Memory B cell (primary cell): ENCODE measurements around the gene MSLN.

ENCODE experiments used
- ATAC-seq: fragments of 150-1000 bp; cut with Tn5 transposase; 2 replicates; pipeline ENCODE4 v1.10.0; 2021; ENCODE audit warnings: low read depth, mild to moderate bottlenecking, moderate library complexity
- DNase-seq, 2 donors: peaks; one replicate each; pipeline ENCODE4 v3.0.0; 2022; ENCODE audit warnings: low spot score in 2 of 2
- H3K27ac Mint-ChIP-seq: one replicate; pipeline ENCODE4 v1.8.0; 2022; ENCODE audit warnings: mild to moderate bottlenecking, moderate library complexity, mixed read lengths
- H3K27me3 Mint-ChIP-seq: one replicate; pipeline ENCODE4 v1.8.0; 2022; ENCODE audit warnings: mixed read lengths
- H3K36me3 Mint-ChIP-seq: one replicate; pipeline ENCODE4 v1.8.0; 2022; ENCODE audit warnings: mild to moderate bottlenecking, mixed read lengths
- H3K4me1 Mint-ChIP-seq: one replicate; pipeline ENCODE4 v1.8.0; 2022; ENCODE audit warnings: mixed read lengths
- H3K4me3 Mint-ChIP-seq: one replicate; pipeline ENCODE4 v1.8.0; 2022; ENCODE audit warnings: mild to moderate bottlenecking, moderate library complexity, mixed read lengths
- H3K9me3 Mint-ChIP-seq: one replicate; pipeline ENCODE4 v1.8.0; 2022; ENCODE audit warnings: mixed read lengths

The MSLN gene

GRCh38 chr16:813204-813915 is 52.8 kb downstream of the MSLN start:
- peaks cover 2% of the 10 kb centered on the region for H3K9me3 Mint-ChIP-seq
- no peak overlapping the region for H3K4me3 Mint-ChIP-seq

GRCh38 chr16:813916-814412 is 53.4 kb downstream of the MSLN start:
- Mint-ChIP-seq H3K27me3 (peaks cover 17% of the 10 kb centered on the region), H3K27ac (no peak overlapping the region), H3K36me3 (peaks cover 5% of the 10 kb centered on the region), H3K9me3 (peaks cover 2% of the 10 kb centered on the region), H3K4me1 (peaks cover 2% of the 10 kb centered on the region), H3K4me3 (no peak overlapping the region)
- no peak for DNase-seq
- ATAC-seq: no peak

More at GRCh38 chr16:813204-813915, 52.8 kb downstream of the MSLN start:
- Mint-ChIP-seq H3K27me3 (peaks cover 17% of the 10 kb centered on the region), H3K27ac (no peak overlapping the region), H3K4me1 (peaks cover 5% of the 10 kb centered on the region), H3K36me3 (peaks cover 5% of the 10 kb centered on the region)
- ATAC-seq (peak; percentile 62), DNase-seq (no peak)

DNA sequence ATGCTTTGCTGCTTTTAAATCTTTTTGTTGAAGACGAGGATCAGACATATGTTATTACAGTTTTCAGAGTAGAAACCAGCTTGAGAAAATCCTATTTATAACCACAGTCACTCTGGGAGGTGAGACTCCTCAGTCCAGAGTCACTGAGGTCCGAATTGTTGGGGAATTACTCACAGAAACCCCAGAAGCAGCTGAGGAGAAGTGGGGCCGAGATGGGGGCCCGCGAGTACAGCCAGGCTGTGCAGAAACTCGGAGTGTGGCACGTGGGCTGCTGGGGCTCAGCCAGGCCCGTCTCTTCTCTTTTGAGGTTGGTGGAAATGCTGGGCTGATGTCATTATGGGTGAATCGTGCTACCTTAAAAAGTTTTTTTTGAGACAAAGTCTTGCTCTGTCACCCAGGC is 54.4 kb downstream of the MSLN start:
- Mint-ChIP-seq H3K4me3 (no peak overlapping the region), H3K27ac (no peak overlapping the region), H3K36me3 (peaks cover 5% of the 10 kb centered on the region), H3K4me1 (peaks cover 5% of the 10 kb centered on the region), H3K9me3 (peaks cover 2% of the 10 kb centered on the region), H3K27me3 (peaks cover 17% of the 10 kb centered on the region)
- DNase-seq (no peak), ATAC-seq (no peak)

DNA sequence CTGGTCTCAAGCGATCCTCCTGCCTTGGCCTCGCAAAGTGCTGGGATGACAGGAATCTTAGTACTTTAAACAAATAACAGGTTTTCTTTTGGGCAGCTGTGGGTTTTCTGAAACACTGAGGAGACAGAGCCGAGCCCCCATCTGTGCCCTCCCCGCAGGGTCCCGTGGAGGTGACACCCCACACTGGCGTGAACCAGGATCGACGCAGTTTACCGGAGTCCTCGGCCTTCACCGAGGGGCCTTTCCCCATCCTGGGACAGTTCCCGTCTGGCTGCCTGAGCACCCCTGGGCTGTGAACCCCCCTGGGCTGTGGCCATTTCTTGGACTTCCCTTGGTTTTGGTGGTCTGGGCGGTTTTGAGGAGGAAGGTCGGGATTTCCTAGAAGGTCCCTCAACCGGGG is 55.3 kb downstream of the MSLN start:
- ATAC-seq (no peak), DNase-seq (no peak)
- peaks cover 5% of the 10 kb centered on the region for H3K36me3 Mint-ChIP-seq
- H3K4me3 Mint-ChIP-seq: no peak overlapping the region
- no peak overlapping the region for H3K27ac Mint-ChIP-seq
- peaks cover 16% of the 10 kb centered on the region for H3K27me3 Mint-ChIP-seq
- H3K9me3 Mint-ChIP-seq: peaks cover 2% of the 10 kb centered on the region
- peaks cover 7% of the 10 kb centered on the region for H3K4me1 Mint-ChIP-seq

- H3K4me3 Mint-ChIP-seq: no peak overlapping the region
- no peaks in the 10 kb centered on the region for H3K9me3 Mint-ChIP-seq
- peaks cover 7% of the 10 kb centered on the region for H3K4me1 Mint-ChIP-seq
- no peak for ATAC-seq
- H3K27ac Mint-ChIP-seq: no peak overlapping the region
- no peak for DNase-seq
- peaks cover 14% of the 10 kb centered on the region for H3K27me3 Mint-ChIP-seq
- peaks cover under 1% of the 10 kb centered on the region for H3K36me3 Mint-ChIP-seq
Measured at GRCh38 chr16:817001-817906, 56.7 kb downstream of the MSLN start.

DNA sequence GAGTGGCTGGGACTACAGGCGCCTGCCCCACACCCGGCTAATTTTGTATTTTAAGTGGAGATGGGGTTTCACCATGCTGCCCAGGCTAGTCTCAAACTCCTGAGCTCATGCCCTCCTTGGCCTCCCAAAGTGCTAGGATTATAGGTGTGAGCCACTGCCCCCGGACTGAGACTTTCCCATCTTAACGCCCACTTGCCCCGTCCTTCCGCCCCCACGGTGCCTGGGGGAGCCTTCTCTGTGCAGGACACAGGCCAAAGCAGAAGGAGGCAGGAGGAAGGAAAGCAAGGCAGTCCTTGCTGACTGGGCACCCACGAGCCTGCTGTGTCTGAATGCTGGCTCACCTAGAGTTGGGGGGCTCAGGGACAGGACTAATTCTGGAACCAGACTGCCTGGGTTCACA is 57.6 kb downstream of the MSLN start:
- Mint-ChIP-seq H3K4me3 (no peak overlapping the region), H3K27ac (no peak overlapping the region), H3K27me3 (peaks cover 9% of the 10 kb centered on the region), H3K9me3 (no peaks in the 10 kb centered on the region), H3K36me3 (no peaks in the 10 kb centered on the region), H3K4me1 (peaks cover 5% of the 10 kb centered on the region)
- DNase-seq (no peak), ATAC-seq (no peak)
